WI38 (cell line): Measurements from ENCODE around the gene SMIM26.

Experiments
- H3K4me3 ChIP-seq: 2 replicates; pipeline ENCODE4 v1.5.1; 2011; ENCODE audit warnings: low read depth, mild to moderate bottlenecking, control low read depth, low read length
- TF ChIP-seq, protein P1 (sequence below): IDR thresholded peaks from 2 replicates; pipeline ENCODE4 v1.5.1; 2012; ENCODE audit warnings: low read depth, mild to moderate bottlenecking, control low read depth, low read length

Gene SMIM26

DNA sequence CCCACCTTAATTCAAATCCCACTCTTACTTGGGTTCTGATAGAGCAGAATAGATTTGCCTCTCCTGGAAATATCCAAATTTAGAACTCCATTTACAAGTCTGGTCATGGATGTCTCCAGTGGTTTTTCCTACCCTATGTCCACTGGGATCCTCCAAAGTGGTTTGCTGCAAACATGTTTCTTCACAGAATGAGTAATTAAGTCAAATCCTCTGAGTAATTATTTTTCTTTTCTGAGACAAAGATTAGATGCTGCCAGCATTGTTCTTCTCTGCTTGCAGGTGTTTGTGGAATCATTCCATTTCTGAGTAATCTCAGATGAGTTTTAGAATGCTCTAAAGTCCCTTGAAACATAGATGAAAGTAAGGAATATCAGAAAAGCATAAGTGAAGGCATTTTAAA, 42.5 kb downstream of the SMIM26 start:
- H3K4me3 ChIP-seq = no peak overlapping the region
- TF ChIP-seq, protein P1, sequence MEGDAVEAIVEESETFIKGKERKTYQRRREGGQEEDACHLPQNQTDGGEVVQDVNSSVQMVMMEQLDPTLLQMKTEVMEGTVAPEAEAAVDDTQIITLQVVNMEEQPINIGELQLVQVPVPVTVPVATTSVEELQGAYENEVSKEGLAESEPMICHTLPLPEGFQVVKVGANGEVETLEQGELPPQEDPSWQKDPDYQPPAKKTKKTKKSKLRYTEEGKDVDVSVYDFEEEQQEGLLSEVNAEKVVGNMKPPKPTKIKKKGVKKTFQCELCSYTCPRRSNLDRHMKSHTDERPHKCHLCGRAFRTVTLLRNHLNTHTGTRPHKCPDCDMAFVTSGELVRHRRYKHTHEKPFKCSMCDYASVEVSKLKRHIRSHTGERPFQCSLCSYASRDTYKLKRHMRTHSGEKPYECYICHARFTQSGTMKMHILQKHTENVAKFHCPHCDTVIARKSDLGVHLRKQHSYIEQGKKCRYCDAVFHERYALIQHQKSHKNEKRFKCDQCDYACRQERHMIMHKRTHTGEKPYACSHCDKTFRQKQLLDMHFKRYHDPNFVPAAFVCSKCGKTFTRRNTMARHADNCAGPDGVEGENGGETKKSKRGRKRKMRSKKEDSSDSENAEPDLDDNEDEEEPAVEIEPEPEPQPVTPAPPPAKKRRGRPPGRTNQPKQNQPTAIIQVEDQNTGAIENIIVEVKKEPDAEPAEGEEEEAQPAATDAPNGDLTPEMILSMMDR = no peak

DNA sequence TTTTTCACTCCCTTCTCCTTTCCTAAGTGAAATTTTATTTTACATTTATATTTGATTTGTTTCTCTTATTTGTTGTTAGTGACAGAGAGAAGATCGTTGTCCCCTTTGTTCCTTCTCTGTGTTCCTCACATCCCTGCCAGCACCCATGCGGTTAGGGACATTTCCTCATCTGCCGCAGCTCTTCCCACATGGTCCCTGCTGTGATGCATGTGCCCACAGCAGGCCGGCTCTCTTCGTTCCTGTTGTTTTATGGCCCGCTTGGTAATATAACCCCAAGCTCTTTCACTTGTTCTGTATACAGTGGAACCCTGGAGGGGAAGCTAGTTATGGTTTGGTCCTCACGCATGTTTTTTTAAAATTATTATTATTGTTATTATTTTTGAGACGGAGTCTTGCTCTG, 44.3 kb downstream of the SMIM26 start:
- TF ChIP-seq, protein P1 = no peak
- no peak overlapping the region for H3K4me3 ChIP-seq

DNA sequence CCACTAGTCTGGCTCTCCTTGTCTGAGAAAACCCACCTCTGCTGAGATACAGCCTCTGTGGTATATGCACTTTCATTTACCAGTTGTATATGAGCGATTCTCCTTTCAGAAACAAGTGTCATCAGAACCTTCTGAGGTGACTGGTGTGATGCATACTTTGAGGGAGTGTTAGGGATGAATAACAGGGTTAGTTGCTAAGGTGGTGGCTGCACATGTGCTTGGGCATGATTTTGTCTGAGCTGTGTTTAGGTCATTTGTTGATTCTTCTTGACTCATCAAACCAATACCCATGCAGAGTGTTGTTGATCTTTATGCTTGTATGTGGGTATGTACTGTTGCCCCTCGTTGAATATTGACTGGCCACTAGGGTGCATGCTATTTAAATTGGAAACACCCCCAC, 46.3 kb downstream of the SMIM26 start:
- TF ChIP-seq, protein P1 = no peak
- H3K4me3 ChIP-seq = no peak overlapping the region

DNA sequence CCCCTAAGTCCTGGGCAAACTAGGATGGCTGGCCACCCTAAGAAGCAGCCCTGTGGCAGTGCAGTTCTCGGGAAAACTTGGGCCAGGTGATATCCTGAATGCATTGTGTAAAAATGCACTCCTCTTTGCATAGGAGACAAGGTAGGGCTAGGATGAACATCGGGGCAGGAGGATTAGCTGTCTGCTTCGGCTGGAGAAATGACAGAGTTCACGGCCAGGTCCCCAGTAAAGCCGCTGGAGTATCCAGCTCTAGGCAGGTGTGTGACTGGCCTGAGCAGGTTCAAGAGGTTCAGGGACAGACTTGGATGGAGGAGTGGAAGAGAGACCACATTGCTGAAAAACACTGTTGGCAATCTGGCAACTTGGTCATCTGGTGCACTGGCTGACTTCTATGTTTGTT, 47.0 kb downstream of the SMIM26 start:
- TF ChIP-seq, protein P1 = no peak
- H3K4me3 ChIP-seq = no peak overlapping the region

DNA sequence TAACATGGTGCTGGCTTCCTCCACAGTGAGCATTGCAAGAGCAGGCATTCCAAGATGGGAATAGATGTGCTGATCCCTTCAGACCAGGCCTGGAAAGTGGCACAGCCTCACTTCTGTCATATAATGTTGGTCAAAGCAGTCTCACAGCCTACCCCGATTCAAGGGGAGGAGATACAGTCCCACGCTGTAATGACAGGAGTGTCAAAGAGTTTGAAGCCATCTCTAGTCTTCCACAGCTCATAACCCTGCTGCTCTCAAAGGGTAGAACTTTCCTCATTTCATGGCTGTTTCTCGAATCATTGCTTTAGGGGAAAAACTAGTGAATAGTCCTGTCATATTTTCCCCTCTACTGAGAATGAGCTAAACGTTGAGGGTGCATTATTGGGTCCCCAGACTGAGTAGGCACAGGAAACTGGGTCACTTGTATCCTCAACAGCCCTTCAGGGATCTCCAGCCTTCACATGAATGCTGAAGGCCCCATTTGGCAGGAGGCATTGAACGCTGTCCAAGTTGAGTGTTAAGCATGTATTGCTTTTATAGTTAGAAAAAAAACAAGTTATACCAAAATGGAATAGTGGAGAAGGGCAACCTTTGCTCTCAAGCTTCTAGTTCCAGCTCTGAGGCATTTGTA, 47.9 kb downstream of the SMIM26 start:
- TF ChIP-seq, protein P1 = no peak
- H3K4me3 ChIP-seq = no peak overlapping the region
